ENCODE measurements around the gene RASA1.
A peak's percentile ranks its signal among the peaks of the same experiment; 100 is the strongest.
"Not testable (repeated sequence)": the region's sequence is repeated elsewhere in the genome, so short reads cannot be mapped to it uniquely, and the experiment has no call there.

The RASA1 gene

GRCh38 chr5:87287266-87287665 lies 19.6 kb downstream of the RASA1 start:
- not testable (repeated sequence) for DNase-seq

GRCh38 chr5:87298692-87299362 lies 31.1 kb downstream of the RASA1 start:
- DNase-seq: no peak

- DNase-seq: no peak
These were observed 32.5 kb downstream of the RASA1 start for GRCh38 chr5:87300176-87300575.

GRCh38 chr5:87300744-87301143 lies 33.1 kb downstream of the RASA1 start:
- DNase-seq: peak; percentile 66

DNA sequence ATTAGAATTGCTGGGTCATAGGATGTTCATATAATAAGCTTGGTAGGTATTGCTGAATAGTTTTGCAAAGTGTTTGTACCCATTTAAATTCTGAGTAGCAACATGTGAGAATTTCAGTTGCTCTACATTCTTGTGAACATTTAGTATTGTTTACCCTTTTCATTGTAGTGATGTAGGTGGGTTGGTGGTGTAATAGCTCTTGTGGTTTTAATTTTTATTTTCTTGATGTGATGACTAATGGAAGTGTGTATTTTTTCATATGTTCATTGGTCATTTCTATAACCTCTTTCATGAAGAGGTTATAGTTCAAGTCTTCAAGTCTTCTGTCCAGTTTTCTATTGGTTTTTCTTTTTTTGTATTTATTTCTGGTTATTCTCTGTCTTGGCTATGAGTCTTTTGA lies 34.4 kb downstream of the RASA1 start:
- no peak for DNase-seq

- no peak for DNase-seq
These were observed 35.6 kb downstream of the RASA1 start for GRCh38 chr5:87303324-87303723.

- not testable (repeated sequence) for DNase-seq
These were observed 38.4 kb downstream of the RASA1 start for GRCh38 chr5:87306090-87306489.

DNA sequence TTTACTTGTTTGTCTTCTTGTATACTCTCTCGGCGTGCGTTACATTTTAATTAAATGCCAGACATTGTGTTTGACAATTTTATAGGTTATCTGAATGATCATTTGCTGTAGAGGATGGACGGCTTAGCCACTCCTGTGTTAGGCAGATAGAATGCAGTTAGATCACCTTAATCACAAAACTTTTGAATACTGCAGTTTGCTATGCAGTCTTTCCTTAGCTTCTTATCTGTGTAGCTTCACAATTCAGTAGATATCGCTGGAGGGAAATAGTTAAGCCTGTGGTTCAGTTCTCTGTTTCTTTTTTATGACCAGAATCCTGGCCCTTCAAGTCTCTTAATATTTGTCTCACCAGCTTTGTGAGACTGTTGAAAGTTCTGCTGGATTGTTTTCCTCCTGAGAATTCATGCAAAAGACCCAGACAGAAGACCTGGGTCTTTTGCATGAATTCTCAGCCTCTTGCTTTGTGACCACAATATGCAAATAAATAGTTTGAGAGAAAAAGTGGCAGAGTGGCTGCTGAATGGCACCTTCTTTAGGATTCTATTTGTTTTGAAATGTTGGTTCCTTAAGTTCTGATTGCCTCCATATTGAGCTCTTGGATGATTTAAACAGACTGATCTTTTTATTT lies 40.2 kb downstream of the RASA1 start:
- no peak for DNase-seq

DNA sequence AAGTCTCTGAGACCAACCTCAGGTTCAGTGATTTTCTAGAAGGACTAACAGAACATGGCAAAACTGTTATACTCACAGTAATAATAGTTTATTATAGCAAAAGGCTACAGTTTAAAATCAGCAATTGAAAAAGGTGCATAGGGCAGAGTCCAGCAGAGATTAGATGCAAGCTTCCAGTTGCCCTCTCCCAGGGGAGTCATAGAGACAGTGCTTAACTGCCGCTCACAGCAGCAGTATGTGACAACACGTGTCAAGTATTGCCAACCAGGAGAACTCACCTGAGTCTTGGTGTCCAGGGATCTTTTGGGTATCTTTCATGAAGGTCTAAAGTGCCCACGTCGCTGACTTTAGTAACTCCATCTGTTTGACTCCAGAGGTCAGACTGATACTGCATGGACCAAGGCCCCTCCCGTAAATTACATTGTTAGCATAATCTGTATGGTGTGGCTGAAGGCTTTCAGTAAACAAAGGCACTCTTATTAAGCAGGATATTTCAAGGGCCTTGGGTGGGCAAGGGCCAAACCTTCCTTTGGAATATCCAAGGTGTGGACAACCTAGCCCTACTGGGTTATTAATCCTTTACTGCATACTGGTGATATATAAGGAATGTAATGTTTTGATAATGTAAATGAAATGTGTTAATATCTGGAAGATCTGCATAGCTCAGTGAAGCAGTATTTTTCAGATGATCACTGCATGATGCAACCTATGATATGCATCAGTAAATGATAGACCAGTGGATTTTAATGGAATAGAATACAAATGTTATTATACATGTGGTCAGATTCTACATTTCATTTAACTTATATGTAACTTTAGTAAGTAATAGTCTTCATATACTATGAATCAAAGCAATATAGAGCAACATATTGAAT lies 44.0 kb downstream of the RASA1 start:
- no peak for DNase-seq

GRCh38 chr5:87313216-87313615 lies 45.5 kb downstream of the RASA1 start:
- no peak for DNase-seq

- no peak for DNase-seq
These were observed 51.8 kb downstream of the RASA1 start for GRCh38 chr5:87319469-87319868.

- DNase-seq: no peak
These were observed 53.9 kb downstream of the RASA1 start for GRCh38 chr5:87321605-87322004.

DNA sequence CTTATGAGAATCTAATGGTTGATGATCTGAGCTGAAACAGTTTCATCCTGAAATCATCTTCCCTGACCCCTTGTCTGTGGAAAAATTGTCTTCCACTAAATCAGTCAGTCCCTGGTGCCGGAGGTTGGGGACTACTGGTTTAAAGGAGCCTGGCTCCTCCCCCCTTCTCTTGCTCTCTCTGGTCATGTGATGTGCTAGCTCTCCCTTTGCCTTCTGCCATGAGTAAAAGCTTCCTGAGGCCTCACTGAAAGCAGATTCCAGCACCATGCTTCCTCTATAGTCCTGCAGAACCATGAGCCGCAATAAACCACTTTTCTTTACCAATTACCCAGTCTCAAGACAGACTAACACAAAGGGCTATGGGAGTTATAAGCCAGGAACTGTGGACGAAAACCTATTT lies 54.7 kb downstream of the RASA1 start:
- DNase-seq: no peak

DNA sequence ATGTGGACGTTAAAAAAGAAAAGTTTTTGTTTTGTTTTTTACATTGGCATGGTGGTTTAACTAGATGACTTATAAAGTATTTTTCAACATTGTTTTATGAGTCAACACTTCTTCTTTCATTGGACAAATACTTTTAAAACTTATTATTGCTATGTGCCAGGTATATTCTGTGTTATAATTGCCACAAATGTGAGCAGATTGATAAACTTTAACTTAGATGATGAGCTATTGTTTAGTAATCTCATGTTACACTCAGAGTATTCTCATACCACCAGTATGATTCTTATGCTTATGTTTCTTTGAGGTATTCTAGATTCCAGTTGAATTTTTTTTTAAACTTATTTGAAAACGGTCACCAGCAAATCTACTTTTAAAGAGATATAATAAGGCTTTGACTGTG lies 60.3 kb downstream of the RASA1 start:
- no peak for DNase-seq

GRCh38 chr5:87329114-87329513 lies 61.4 kb downstream of the RASA1 start:
- DNase-seq: no peak

- no peak for DNase-seq
These were observed 72.3 kb downstream of the RASA1 start for GRCh38 chr5:87339986-87340385.

DNA sequence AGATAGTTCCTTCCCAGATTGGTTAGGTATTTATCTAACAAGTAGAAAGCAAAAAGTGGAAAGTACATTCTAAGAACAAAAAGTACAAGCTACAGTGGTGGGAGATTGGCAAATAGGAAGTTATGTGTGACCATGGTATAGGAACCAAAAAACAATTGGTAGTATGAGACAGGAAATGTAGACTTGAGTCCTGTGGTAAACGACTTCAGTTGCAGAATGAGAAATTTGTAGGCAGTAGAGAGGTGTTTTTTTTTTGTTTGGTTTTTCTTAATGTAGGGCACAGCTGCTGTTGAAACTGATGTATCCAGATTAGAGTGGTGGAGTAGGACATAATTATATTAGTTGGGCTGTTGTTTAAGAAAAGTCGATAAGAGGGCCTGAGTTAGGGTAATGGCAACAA lies 73.0 kb downstream of the RASA1 start:
- DNase-seq: no peak

DNA sequence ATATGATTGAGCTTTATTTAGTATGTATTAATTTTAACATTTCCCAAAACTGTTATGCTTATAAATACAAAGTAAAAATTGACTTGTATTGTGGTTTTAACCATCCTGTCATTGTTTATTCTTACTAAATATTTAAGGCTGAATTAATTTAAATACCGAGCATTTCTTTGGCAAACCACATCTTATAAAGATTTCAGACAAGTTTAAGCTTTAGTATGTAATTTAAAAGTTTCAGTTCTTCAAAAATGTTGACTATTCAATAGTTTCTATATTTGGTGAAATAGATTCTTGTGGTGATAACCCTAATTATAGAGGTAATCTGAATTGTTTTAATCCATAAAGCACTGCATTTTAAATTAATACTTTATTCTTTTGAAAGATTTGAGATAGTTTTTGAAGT lies 79.6 kb downstream of the RASA1 start:
- no peak for DNase-seq

DNA sequence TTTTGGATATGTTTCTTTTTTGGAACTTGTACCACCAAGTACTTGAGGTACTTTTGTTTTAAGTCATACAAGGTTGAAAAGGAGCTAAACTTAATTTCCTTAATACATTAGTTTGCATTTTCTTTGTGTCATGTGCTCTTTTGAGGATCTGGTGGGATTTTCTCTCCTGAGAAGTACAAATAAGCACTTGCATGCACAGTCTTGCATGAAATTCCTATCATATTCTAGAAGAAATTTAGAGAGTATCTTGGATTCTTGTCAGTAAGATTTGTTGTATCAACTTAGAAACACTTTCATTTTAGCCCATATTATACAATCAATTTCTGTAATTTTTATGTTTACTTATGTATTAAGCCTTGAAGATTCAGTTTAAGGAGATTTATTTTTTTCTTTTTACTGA lies 80.2 kb downstream of the RASA1 start:
- no peak for DNase-seq

- DNase-seq: no peak
These were observed 86.8 kb downstream of the RASA1 start for GRCh38 chr5:87354496-87354895.

- DNase-seq: no peak
These were observed 91.4 kb downstream of the RASA1 start for GRCh38 chr5:87359106-87359505.

GRCh38 chr5:87360132-87360531 lies 92.4 kb downstream of the RASA1 start:
- DNase-seq: no peak

DNA sequence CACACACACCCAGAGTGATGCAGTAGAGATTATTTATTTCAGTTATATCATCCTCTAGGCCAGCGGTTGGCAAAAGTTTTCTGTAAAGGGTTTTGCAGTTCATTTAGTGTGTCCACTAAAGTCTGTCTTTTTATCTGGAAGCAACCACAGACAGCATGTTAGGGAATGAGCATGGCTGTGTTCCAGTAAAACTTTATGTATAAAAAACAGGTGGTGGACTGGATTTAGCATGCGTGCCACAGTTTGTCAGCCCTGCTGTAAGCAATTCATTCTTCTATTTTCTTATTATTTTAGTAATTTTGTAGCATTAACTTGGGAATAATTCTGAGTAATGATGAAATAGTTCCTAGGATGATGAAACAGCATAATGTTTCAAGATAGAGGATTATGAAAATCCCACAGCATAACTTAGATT lies 93.4 kb downstream of the RASA1 start:
- DNase-seq: no peak
